GM21447 (cell line): ENCODE data around the gene ADAMTSL3.
"Not testable (repeated sequence)": the region's sequence is repeated elsewhere in the genome, so short reads cannot be mapped to it uniquely, and the experiment has no call there.

Experiments used
- ATAC-seq: cut with Tn5 transposase; IDR thresholded peaks from one replicate; pipeline ENCODE4 v1.9.1; 2021; ENCODE audit not compliant: unreplicated experiment

The ADAMTSL3 gene

GRCh38 chr15:84078038-84078437, 424.1 kb downstream of the ADAMTSL3 start:
- ATAC-seq, result not testable (repeated sequence)

- not testable (repeated sequence) for ATAC-seq
Measured at GRCh38 chr15:84079325-84079884, 425.5 kb downstream of the ADAMTSL3 start.

- ATAC-seq, result peak; percentile 87
Measured at GRCh38 chr15:84079885-84080777, 426.2 kb downstream of the ADAMTSL3 start.

GRCh38 chr15:84080778-84081084, 426.8 kb downstream of the ADAMTSL3 start:
- ATAC-seq, result peak; percentile 16

- no peak for ATAC-seq
Measured at GRCh38 chr15:84081391-84082168, 427.7 kb downstream of the ADAMTSL3 start.

- no peak for ATAC-seq
Measured at GRCh38 chr15:84082739-84083138, 428.8 kb downstream of the ADAMTSL3 start.

GRCh38 chr15:84086071-84086470, 432.1 kb downstream of the ADAMTSL3 start:
- not testable (repeated sequence) for ATAC-seq
